ENCODE data around the gene UEVLD. TPM values are rescaled to one million over a fixed set of nuclear protein-coding genes. Genes with fewer than 3 reads are reported as not detected.

UEVLD gene
- 10 to 100 TPM in 5 of 8 experiments, 1 to 10 TPM in 3; 6.3 to 39.6 (median 17.4) TPM for total RNA-seq

DNA sequence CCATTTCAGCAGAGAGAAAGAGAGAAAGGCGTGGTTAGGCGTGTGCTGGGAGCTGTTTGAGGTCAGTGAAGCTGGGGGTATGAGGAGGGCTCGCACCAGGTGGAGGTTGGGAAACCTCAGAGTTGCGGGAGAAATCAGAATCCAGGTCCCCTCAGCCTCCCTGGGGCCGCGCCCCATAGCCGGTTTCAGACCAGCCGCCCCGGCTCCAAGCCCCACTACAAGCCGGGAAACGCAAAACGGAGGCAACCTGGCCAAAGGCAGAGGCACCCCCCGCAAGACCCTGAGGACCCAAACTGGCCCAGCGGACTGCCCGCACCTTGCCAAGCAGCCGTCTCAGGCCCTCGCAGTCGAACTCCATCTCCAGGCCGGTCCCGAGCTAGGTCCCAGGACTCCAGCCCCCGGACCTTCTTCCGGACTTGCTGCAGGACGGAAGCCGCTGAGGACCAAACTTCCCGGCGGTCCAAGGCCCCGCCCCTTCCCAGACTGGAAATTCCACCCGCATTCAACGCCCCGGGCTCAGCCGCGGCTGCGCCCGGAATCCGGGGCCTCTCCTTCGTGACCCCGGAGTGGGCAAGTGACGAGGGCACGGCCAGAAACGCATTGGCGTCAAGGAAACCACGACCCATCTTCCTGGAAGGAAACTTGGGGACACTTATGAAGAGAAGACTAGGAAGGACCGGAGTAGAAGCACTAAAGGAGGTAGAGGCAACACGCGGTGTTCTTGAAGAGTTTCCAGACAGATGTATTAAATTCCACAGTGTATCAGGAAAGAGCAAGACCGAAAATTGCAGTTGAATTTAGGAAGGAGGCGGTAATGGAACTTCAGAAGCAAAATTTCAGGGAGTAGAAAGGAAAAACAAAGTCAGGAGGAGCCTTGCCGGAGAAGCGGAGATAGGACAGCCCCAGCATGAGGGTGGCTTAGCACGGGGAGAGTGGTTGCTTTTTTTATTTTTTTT is at the start of gene UEVLD:
UEVLD (minus strand) TSS at position 438 of the 956 bp plus-strand sequence; CDS start at position 358, 80 bp downstream.
- Histone ChIP-seq H3K4me3 (peak within 1 kb of the TSS; percentile 91 to 98 (median 94)), H3K4me1 (replicated peaks in 1 of 2) (peaks cover 15 to 17% of the 10 kb centered on the region in 2 donors), H3K27ac (peak within 1 kb of the TSS in 1 of 2 donors; percentile 66)
- 0 to 5% (median 1%) methylated on average over 2 to 40 of the region's 50 CpGs; no CpG with 5 or more reads in 1 of the 10 experiments for WGBS, 10 experiments
- in situ Hi-C loops (cut with MboI; ENCODE audit: low pct_unique_long_range_greater_than_20kb in 2 of 9, low sequenced_read_pairs in 9 of 9, unreplicated experiment in 9 of 9): no loop called here
- peak; percentile 78 to 96 (median 93) for ATAC-seq (replicated peaks in 6 of 8)

DNA sequence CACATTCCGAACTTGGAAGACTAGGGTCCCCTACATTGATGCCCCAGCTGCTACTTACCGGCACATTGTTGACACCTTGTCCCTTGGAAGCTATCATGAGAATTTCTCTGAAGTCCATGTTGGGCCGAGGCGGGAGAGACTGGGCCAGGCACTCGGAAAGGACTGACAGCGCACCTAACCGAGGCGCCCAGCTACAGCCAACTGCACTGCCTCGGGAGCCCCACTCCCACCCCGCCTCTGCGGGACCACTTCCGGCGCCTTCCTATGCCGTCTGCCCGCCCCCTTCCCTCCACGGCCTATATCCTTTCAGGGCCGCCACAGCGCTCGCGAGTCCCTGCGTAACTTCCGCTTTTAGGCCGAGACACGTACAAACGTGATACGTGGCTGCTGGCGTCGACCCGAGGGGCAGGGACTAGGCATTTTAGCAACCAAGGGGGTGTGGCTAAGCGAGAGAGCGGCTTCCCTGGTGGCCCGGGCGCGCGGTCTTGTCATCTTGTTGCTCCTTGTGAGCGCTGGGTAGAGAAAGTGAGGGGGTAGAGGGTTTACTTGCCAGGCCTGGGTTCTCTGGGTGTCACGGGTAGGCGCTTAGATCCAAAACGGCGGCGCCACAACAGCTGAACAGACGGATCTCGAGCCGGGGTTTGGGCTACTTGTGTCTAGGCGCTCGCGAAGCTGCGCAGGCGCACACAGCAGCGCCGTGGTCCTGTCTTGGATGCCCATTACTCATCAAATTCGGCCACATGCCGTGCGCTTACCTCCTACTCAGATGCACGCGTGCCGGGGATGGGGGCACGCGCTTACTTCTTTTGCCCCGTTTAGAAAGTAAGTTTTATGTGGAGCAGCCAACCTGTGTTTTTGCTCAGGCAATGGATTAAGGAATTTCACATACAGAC is 45.9 kb upstream of the UEVLD start, which contains the start of gene SPTY2D1:
SPTY2D1 (minus strand) TSS at position 203 of the 893 bp plus-strand sequence; CDS start at position 118, 85 bp downstream.
- in situ Hi-C loops (cut with MboI; ENCODE audit: low pct_unique_long_range_greater_than_20kb in 2 of 9, low sequenced_read_pairs in 9 of 9, unreplicated experiment in 9 of 9): loop anchor here in 1 of 9 experiments (25.0 kb wide), 1 partner anchor 97 kb away; the partner anchor contains the start of gene TSG101
- peak within 1 kb of the TSS; percentile 99 for H3K27ac ChIP-seq
- peak; percentile 94 to 96 (median 95) for ATAC-seq (replicated peaks in 6 of 8)

DNA sequence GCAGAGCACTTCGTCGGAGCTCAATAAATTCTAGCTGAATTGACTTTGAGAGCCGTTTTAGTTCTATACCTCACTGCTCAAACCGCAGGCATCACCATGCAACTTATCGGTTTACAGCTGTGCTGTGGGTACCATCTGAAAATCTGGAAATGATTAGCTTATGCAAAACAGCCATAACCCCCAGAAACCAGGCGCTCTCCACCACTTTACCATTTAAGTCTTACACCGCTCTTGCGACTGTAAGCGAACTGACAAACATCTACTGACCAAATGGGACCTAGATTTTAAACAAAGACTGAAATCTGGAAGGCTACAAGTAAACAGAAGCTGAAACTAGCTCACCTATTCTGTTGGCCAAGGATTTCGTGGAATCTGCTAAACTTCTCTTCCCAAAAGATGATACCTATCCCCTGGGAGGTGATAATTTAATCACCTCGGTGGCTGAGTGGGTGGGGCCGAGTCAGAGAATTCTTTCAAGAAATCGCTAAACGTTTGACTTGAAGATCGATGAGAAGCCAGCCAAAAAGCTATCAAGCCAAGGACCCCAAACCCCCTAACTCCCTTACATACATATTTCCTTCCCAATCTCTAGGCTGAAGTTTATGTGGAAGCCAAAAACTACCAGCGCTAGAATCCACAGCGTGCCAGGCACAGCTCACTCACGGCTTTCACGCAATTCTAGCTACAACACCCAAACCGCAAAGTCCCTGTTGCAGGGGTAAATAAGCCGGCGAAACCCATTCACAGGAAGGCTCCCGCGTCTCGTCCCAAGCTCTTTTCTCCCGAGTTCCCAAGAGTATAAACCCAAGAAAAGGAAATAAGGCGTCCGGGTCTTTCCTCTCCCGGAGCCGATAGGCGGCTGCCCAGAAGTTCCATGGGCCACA is 45.0 kb upstream of the UEVLD start:
- Histone ChIP-seq H3K4me3 (peak overlapping the region; percentile 45 to 78 (median 69)), H3K4me1 (replicated peaks in 1 of 2) (peaks cover 5% of the 10 kb centered on the region in 2 donors), H3K27ac (peak overlapping the region; percentile 77 to 99)
- ATAC-seq (replicated peaks in 6 of 8): peak in 2 of 8 experiments; percentile 2
- 0 to 45% (median 9%) methylated on average over 1 to 21 of the region's 31 CpGs for WGBS, 10 experiments
- in situ Hi-C loops (cut with MboI; ENCODE audit: low pct_unique_long_range_greater_than_20kb in 2 of 9, low sequenced_read_pairs in 9 of 9, unreplicated experiment in 9 of 9): loop anchor here in 1 of 9 experiments (25.0 kb wide), 1 partner anchor 96 kb away; the partner anchor contains the start of gene TSG101

More for the DNA sequence above, 45.9 kb upstream of the UEVLD start, which contains the start of gene SPTY2D1:
- peak within 1 kb of the TSS; percentile 45 to 78 (median 69) for H3K4me3 ChIP-seq
- WGBS, 10 experiments: 0 to 5% (median 0%) methylated on average over 3 to 36 of the region's 60 CpGs; no CpG with 5 or more reads in 3 of the 10 experiments
- peaks cover 5% of the 10 kb centered on the region in 2 donors for H3K4me1 ChIP-seq (replicated peaks in 1 of 2)

DNA sequence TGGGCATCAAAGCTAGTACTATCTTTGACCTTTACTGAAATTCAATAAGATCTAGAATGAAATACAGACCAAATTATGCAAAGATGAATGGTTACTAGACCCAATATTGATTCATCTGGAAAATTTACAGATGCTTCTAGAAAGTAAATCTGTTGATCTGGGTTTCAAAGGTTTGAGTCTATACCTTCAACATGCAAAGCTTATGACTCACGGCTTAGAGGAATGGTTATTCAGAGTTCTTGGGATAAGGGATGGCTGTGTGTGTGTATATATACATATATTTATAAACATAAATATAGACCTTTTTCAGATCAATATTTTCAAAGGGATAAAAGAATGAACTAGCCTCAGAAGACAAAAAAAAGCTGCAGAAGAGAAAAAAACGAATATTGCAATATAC is 44.3 kb upstream of the UEVLD start:
- Histone ChIP-seq H3K4me1 (replicated peaks in 1 of 2) (peaks cover 5% of the 10 kb centered on the region in 2 donors), H3K27ac (no peak overlapping the region), H3K4me3 (peak overlapping the region; percentile 45 to 78 (median 69))
- WGBS, 10 experiments: 0 to 80% (median 35%) methylated on average over 1 to 2 of the region's 2 CpGs
- ATAC-seq (replicated peaks in 6 of 8): no peak
- in situ Hi-C loops (cut with MboI; ENCODE audit: low pct_unique_long_range_greater_than_20kb in 2 of 9, low sequenced_read_pairs in 9 of 9, unreplicated experiment in 9 of 9): loop anchor here in 1 of 9 experiments (25.0 kb wide), 1 partner anchor 96 kb away; the partner anchor contains the start of gene TSG101

DNA sequence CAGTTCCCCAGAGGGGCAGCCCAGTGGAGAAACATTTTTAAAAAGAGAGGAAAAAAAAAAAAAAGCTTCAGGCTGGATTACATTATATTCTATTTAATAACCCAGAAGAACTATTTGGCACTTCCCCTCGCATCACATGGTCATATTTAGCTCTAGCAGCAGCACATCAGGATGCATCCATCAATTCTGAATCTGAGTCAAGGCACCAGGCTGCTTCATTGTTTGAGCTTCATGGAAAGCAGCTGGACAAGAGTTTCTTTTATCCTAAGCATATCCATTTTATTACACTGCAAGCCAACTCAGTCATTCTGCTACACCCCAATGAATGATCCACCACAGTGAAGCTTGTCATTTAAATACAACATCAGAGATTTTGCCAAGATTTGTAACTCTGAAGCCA is 35.6 kb upstream of the UEVLD start:
- Histone ChIP-seq H3K27ac (no peak overlapping the region), H3K4me3 (no peak overlapping the region), H3K4me1 (replicated peaks in 1 of 2) (no peaks in the 10 kb centered on the region)
- ATAC-seq (replicated peaks in 6 of 8): peak in 2 of 8 experiments; percentile 16 to 39
- 43 to 92% (median 83%) methylated on average over 1 of the region's 1 CpG; no CpG with 5 or more reads in 5 of the 10 experiments for WGBS, 10 experiments
- in situ Hi-C loops (cut with MboI; ENCODE audit: low pct_unique_long_range_greater_than_20kb in 2 of 9, low sequenced_read_pairs in 9 of 9, unreplicated experiment in 9 of 9): no loop called here

DNA sequence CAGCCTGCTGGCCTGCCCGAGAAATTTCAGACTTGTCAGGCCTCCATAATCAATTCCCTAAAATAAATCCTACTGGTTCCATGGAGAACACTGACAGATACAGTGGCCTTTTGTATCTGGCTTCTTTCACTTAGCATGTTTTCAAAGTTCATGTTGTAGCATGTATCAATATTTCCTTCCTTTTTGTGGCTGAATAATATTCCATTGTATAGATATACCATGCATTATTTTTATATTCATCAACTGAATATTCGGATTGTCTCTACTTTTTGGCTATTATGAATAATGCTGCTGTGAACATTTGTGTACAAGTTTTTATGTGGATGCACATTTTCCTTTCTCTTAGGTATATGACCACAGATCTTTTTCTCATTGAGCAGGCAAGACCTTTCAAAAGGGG is 35.2 kb upstream of the UEVLD start:
- Histone ChIP-seq H3K27ac (no peak overlapping the region), H3K4me3 (no peak overlapping the region), H3K4me1 (replicated peaks in 1 of 2) (no peaks in the 10 kb centered on the region)
- ATAC-seq (replicated peaks in 6 of 8): no peak
- in situ Hi-C loops (cut with MboI; ENCODE audit: low pct_unique_long_range_greater_than_20kb in 2 of 9, low sequenced_read_pairs in 9 of 9, unreplicated experiment in 9 of 9): no loop called here
- 85 to 100% (median 100%) methylated on average over 1 to 2 of the region's 2 CpGs; no CpG with 5 or more reads in 1 of the 10 experiments for WGBS, 10 experiments

DNA sequence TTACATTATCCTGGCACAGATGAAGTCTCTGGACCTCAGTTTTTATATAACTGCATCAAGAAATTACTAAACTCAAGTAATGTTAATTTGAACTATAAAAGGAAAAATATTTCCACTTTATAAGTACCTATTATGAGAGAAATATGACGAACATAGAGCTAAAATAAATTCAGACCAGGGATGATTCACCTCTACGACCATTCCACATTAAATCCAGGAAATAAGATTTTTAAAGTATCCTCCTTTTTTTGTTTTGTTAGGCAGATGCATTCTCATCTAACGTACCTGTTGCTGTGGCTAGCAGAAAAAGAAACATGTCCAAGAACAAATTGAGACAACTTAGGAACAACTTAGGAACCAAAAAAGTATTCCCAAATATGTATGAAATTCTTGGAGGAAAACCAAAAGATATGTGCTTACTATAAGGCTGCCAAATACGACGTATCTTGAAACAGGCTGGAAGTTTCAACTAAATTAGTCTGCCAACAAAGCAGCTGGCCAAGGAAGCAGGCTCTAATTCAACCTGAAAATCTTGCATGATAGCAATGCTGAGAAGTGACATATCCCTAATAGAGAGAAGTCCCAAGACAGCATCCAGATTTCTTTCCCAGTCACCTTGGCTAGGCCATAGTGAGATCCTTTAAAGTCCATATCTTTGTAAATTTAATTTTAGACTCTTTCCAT is 29.9 kb upstream of the UEVLD start:
- ATAC-seq (replicated peaks in 6 of 8): no peak
- H3K27ac ChIP-seq: no peak overlapping the region
- no peaks in the 10 kb centered on the region for H3K4me1 ChIP-seq (replicated peaks in 1 of 2)
- no peak overlapping the region for H3K4me3 ChIP-seq
- WGBS, 10 experiments: 14 to 100% (median 84%) methylated on average over 3 to 5 of the region's 5 CpGs; no CpG with 5 or more reads in 1 of the 10 experiments
- in situ Hi-C loops (cut with MboI; ENCODE audit: low pct_unique_long_range_greater_than_20kb in 2 of 9, low sequenced_read_pairs in 9 of 9, unreplicated experiment in 9 of 9): no loop called here

DNA sequence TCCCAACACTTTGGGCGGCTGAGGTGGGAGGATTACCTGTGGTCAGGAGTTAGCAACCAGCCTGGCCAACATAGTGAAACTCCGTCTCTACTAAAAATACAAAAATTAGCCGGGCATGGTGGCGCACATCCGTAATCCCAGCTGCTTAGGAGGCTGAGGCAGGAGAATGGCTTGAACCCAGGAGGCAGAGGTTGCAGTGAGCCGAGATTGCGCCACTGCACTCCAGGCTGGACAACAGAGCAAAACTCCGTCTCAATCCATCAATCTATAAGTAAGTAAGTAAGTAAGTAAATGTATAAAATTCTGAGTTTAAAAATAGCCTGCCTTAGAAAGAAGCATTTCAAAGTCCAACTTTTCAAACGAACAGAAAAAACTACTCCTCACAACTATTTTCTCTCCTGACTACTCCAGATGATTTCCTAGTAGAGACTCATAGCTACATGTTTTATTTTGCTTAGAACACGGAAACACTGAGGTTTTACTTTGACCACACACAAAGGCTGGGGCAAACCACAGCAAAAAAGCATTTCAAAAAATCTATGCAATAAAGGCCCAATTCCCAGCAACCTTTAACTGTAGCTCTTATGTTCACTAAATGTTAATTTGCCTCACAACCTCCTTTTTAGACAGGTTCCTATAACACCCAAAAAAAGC is 29.3 kb upstream of the UEVLD start:
- 47 to 100% (median 98%) methylated on average over 1 to 5 of the region's 10 CpGs; no CpG with 5 or more reads in 3 of the 10 experiments for WGBS, 10 experiments
- in situ Hi-C loops (cut with MboI; ENCODE audit: low pct_unique_long_range_greater_than_20kb in 2 of 9, low sequenced_read_pairs in 9 of 9, unreplicated experiment in 9 of 9): no loop called here
- ATAC-seq (replicated peaks in 6 of 8): no peak
- Histone ChIP-seq H3K4me3 (no peak overlapping the region), H3K27ac (no peak overlapping the region), H3K4me1 (replicated peaks in 1 of 2) (no peaks in the 10 kb centered on the region)

DNA sequence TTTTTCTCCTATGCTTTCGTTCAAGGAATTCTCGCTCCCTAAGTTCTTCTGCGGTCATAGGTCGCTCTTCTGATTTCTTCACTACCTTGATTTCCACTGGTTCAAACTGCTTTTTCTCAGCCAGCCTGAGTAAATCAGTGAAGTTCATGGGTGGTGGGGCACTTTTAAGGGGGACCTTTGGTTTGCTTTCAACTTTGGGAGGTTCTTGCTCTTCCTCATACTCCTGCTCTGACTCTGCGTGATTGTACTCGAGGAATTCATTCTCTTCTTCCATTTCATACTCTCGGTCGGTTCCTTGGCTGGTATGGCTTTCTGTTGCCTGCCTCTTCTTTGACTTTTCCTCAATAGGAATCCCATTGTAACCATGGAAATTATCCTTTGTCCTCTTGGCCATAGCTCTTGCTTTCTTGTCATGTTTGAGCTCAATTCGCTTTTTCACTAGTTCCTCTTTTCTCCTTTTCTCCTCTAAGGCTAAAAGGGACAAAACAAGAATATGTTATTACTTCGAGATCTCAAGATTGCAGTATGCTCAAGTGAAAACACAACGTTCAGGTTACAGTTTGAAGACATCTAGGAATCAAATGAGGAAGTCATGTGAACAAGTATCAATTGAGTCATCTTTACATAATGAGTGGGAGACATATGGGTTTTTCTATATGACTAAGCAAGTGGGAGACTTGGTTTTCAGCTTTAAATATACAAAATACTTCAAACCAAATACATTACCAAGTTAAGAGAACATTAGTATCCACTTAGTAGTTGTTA is 27.3 kb upstream of the UEVLD start:
- H3K4me1 ChIP-seq (replicated peaks in 1 of 2): no peaks in the 10 kb centered on the region
- in situ Hi-C loops (cut with MboI; ENCODE audit: low pct_unique_long_range_greater_than_20kb in 2 of 9, low sequenced_read_pairs in 9 of 9, unreplicated experiment in 9 of 9): no loop called here
- H3K4me3 ChIP-seq: no peak overlapping the region
- peak overlapping the region in 1 of 2 donors; percentile 30 for H3K27ac ChIP-seq
- ATAC-seq (replicated peaks in 6 of 8): peak in 2 of 8 experiments; percentile 8 to 57
- 73 to 95% (median 90%) methylated on average over 7 to 11 of the region's 11 CpGs for WGBS, 10 experiments

DNA sequence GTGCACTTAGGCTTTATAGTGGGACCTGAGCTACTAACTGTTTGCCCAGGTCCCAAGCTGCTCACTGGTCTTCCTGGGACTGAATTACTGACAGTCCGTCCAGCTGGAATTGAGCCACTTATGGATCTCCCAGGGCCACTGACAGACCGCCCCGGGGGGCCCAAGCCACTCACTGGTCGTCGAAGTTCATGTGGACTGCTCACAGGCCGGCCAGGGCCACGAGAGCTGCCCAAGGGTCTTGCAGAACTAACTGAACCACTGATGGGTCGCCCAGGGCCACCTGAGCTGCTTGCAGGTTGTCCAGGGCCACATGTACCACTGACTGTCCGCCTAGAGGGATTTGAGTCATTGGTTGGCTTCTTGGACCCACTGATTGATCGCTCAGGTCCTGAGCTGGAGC is 26.1 kb upstream of the UEVLD start:
- no peak for ATAC-seq (replicated peaks in 6 of 8)
- Histone ChIP-seq H3K4me3 (no peak overlapping the region), H3K4me1 (replicated peaks in 1 of 2) (no peaks in the 10 kb centered on the region), H3K27ac (no peak overlapping the region)
- 97 to 100% (median 100%) methylated on average over 1 to 6 of the region's 10 CpGs; no CpG with 5 or more reads in 5 of the 10 experiments for WGBS, 10 experiments
- in situ Hi-C loops (cut with MboI; ENCODE audit: low pct_unique_long_range_greater_than_20kb in 2 of 9, low sequenced_read_pairs in 9 of 9, unreplicated experiment in 9 of 9): no loop called here
